ENCODE measurements around the gene MGST2.

DNA sequence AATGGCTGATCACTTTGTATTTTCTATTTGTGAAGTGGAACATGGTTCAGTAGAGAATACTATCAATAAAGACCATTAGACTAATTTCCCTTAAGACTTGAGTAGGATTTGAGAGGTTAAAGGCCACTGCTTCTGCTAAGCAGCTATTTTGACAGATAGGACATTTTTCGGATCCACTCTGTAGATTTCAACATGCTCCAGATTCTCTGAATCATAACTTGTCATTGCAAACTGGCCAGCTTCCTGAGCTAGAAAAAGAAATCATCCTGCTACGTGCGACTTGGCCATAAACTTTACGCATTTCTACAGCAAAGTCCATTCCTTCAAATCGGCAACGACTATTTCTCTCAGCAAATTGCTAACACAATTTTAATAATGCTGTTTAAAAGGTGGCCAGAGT lies 55.2 kb downstream of the MGST2 start:
- TF ChIP-seq, protein P1, sequence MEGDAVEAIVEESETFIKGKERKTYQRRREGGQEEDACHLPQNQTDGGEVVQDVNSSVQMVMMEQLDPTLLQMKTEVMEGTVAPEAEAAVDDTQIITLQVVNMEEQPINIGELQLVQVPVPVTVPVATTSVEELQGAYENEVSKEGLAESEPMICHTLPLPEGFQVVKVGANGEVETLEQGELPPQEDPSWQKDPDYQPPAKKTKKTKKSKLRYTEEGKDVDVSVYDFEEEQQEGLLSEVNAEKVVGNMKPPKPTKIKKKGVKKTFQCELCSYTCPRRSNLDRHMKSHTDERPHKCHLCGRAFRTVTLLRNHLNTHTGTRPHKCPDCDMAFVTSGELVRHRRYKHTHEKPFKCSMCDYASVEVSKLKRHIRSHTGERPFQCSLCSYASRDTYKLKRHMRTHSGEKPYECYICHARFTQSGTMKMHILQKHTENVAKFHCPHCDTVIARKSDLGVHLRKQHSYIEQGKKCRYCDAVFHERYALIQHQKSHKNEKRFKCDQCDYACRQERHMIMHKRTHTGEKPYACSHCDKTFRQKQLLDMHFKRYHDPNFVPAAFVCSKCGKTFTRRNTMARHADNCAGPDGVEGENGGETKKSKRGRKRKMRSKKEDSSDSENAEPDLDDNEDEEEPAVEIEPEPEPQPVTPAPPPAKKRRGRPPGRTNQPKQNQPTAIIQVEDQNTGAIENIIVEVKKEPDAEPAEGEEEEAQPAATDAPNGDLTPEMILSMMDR (conservative IDR thresholded peaks at IDR 0.05; ENCODE audit: low read length), result no peak
- no peak for TF ChIP-seq EZH2phosphoT487 (IDR thresholded peaks at IDR 0.05; ENCODE audit: borderline replicate concordance)
